Measurements from ENCODE around the gene LPIN2.
A peak's percentile ranks its signal among the peaks of the same experiment; 100 is the strongest.

Gene LPIN2

DNA sequence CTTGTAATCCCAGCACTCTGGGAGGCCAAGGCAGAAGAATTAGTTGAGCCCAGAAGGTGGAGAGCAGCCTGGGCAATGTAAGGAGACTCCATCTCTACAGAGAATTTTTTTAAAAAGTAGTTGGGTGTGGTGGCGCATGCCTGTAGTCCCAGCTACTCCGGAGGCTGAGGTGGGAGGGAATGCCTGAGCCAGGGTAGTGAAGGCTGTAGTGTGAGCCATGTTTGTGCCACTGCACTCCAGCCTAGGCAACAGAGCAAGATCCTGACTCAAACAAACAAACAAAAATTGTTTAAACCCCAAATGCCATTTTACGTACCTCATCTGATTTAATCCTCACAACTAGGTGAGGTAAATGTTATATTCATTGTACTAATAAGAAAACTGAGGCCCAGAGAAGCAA, 38.2 kb downstream of the LPIN2 start:
- Histone ChIP-seq H3K27me3 (replicated peaks; ENCODE audit: control insufficient read depth, insufficient read depth, low read length) (no peaks in the 10 kb centered on the region), H3K36me3 (ENCODE audit: control insufficient read depth, insufficient read depth, low read length) (no peaks in the 10 kb centered on the region), H3K4me3 (replicated peaks; ENCODE audit: low read depth, low read length) (no peak overlapping the region)
- DNase-seq (ENCODE audit: extremely low read depth, insufficient read length) = no peak
- TF ChIP-seq, protein P1, sequence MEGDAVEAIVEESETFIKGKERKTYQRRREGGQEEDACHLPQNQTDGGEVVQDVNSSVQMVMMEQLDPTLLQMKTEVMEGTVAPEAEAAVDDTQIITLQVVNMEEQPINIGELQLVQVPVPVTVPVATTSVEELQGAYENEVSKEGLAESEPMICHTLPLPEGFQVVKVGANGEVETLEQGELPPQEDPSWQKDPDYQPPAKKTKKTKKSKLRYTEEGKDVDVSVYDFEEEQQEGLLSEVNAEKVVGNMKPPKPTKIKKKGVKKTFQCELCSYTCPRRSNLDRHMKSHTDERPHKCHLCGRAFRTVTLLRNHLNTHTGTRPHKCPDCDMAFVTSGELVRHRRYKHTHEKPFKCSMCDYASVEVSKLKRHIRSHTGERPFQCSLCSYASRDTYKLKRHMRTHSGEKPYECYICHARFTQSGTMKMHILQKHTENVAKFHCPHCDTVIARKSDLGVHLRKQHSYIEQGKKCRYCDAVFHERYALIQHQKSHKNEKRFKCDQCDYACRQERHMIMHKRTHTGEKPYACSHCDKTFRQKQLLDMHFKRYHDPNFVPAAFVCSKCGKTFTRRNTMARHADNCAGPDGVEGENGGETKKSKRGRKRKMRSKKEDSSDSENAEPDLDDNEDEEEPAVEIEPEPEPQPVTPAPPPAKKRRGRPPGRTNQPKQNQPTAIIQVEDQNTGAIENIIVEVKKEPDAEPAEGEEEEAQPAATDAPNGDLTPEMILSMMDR (IDR thresholded peaks at IDR 0.05; ENCODE audit: insufficient read depth, low read length, poor library complexity, severe bottlenecking) = no peak

DNA sequence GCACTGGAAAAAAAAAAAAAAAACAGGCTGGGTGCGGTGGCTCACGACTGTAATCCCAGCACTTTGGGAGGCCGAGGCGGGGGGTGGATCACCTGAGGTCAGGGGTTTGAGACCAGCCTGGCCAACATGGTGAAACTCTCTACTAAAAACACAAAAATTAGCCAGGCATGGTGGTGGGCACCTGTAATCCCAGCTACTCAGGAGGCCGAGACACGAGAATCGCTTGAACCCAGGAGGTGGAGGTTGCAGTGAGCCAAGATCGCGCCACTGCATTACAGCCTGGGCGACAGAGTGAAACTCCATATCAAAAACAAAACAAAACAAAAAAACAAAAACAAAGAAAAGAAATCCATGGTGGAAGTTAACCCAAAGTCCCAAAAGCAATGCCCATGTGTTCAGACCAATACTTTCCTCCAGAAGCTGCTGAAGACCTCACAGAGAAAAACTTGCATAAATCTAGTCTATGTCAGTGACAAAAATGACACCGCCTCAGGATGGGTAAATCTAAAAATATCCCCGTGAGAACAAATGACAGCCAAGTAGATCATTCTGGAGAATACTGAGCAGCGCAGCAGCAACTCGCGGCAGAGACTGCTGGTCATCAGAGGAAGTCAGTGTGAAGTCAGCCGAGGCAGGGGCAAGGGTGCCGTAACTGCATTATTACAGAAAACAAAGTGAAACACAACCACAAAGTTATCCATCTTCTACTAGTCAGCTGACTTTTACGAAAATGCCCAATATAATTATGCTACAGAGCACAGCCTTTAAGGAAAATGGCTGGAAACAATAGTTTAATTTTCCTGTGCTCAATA, 41.0 kb downstream of the LPIN2 start:
- peak; percentile 73 for DNase-seq (ENCODE audit: extremely low read depth, insufficient read length)
- Histone ChIP-seq H3K36me3 (ENCODE audit: control insufficient read depth, insufficient read depth, low read length) (no peaks in the 10 kb centered on the region), H3K4me3 (replicated peaks; ENCODE audit: low read depth, low read length) (peak overlapping the region; percentile 47), H3K27me3 (replicated peaks; ENCODE audit: control insufficient read depth, insufficient read depth, low read length) (no peaks in the 10 kb centered on the region)
- TF ChIP-seq, protein P1 (IDR thresholded peaks at IDR 0.05; ENCODE audit: insufficient read depth, low read length, poor library complexity, severe bottlenecking) = no peak

DNA sequence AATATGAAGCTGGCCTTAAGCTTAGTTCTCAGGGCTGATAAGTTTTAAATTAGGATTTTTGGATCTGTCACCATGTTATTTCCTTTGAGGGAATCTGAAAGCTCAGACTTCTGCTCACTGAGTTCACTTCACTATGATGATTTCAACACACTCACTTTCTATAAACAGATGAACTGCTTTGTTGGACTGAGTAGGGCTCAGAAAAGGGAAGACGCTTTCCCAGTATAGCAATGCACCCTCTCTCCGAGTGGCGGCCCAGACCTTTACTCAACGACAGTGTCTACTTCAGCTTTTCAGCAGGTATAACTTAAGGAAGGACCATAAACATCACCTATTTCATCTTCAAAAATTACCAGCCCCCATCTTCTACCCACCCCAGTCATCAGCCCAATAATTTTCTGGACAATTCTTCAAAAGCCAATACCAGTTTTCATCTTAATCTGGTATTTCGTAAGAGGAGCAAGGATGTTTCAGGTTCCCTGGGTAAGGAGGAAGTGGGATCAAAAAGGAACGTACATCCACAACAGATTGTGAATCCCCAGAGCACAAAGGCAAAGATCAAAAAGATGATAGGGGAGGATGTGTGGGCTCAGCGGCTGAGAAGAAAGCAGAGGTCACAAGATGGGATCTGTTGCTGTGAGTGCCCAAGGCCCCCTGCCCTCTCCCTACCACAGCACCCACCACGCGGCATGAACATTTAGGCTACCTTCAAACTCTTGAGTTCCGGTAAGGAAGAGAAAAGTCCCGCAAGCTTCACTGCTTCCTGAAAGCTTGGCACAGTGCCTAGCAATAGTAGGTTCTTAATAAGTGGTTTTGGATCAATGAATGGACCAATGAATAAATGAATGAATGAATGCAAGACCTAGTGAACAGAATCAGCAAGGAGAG, 41.9 kb downstream of the LPIN2 start:
- Histone ChIP-seq H3K36me3 (ENCODE audit: control insufficient read depth, insufficient read depth, low read length) (no peaks in the 10 kb centered on the region), H3K27me3 (replicated peaks; ENCODE audit: control insufficient read depth, insufficient read depth, low read length) (no peaks in the 10 kb centered on the region), H3K4me3 (replicated peaks; ENCODE audit: low read depth, low read length) (peak overlapping the region; percentile 47)
- TF ChIP-seq, protein P1 (IDR thresholded peaks at IDR 0.05; ENCODE audit: insufficient read depth, low read length, poor library complexity, severe bottlenecking) = peak; percentile 14
- peak; percentile 62 for DNase-seq (ENCODE audit: extremely low read depth, insufficient read length)

DNA sequence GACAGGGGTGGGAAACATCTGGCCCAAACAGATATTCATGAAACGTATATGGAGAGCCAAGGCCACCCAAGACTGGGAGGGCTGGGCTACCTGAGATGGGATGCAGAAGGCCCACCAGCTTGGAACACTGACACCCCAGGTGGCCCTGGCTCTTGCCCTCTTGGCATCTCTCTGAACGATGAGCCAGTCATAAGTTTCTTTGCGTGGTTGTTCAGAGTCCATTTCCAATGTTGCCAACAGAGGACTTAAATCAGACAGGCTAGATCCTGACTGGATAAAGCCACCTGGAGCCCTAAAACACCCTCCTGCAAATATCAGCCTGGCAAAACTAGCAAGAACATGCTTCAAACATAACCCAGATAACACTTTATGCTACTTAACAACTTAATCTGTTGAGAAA, 42.6 kb downstream of the LPIN2 start:
- H3K4me3 ChIP-seq (replicated peaks; ENCODE audit: low read depth, low read length) = no peak overlapping the region
- DNase-seq (ENCODE audit: extremely low read depth, insufficient read length) = no peak
- TF ChIP-seq, protein P1 (IDR thresholded peaks at IDR 0.05; ENCODE audit: insufficient read depth, low read length, poor library complexity, severe bottlenecking) = no peak
- H3K27me3 ChIP-seq (replicated peaks; ENCODE audit: control insufficient read depth, insufficient read depth, low read length) = no peaks in the 10 kb centered on the region
- no peaks in the 10 kb centered on the region for H3K36me3 ChIP-seq (ENCODE audit: control insufficient read depth, insufficient read depth, low read length)

DNA sequence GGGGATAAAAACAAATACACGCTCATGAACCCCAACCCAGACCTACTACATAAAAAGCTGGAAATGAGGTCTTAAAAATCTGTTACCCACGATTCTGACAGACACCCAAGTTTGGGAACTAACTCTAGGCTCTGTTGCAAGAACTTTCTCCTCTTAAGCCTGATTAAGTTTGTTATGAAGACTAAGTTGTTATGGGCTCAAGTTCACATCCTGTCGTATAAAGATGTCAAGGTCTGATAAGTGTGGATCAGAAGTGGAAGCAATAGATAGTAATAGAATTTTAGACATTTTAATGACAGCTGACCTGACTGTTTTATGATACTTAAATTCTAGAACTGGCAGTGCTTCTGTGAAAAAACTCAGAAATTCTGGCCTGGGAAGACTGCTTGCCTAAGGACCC, 43.2 kb downstream of the LPIN2 start:
- TF ChIP-seq, protein P1 (IDR thresholded peaks at IDR 0.05; ENCODE audit: insufficient read depth, low read length, poor library complexity, severe bottlenecking) = no peak
- Histone ChIP-seq H3K4me3 (replicated peaks; ENCODE audit: low read depth, low read length) (no peak overlapping the region), H3K36me3 (ENCODE audit: control insufficient read depth, insufficient read depth, low read length) (no peaks in the 10 kb centered on the region), H3K27me3 (replicated peaks; ENCODE audit: control insufficient read depth, insufficient read depth, low read length) (no peaks in the 10 kb centered on the region)
- DNase-seq (ENCODE audit: extremely low read depth, insufficient read length) = no peak
